GM18873 (cell line): ENCODE measurements around the gene AXL.
"Not testable (repeated sequence)": the region's sequence is repeated elsewhere in the genome, so short reads cannot be mapped to it uniquely, and the experiment has no call there.

ENCODE experiments used
- ATAC-seq: cut with Tn5 transposase; IDR thresholded peaks from one replicate; pipeline ENCODE4 v1.9.1; 2021; ENCODE audit warnings: mild to moderate bottlenecking, moderate library complexity, moderate number of reproducible peaks; ENCODE audit not compliant: unreplicated experiment, low FRiP score

The AXL gene

DNA sequence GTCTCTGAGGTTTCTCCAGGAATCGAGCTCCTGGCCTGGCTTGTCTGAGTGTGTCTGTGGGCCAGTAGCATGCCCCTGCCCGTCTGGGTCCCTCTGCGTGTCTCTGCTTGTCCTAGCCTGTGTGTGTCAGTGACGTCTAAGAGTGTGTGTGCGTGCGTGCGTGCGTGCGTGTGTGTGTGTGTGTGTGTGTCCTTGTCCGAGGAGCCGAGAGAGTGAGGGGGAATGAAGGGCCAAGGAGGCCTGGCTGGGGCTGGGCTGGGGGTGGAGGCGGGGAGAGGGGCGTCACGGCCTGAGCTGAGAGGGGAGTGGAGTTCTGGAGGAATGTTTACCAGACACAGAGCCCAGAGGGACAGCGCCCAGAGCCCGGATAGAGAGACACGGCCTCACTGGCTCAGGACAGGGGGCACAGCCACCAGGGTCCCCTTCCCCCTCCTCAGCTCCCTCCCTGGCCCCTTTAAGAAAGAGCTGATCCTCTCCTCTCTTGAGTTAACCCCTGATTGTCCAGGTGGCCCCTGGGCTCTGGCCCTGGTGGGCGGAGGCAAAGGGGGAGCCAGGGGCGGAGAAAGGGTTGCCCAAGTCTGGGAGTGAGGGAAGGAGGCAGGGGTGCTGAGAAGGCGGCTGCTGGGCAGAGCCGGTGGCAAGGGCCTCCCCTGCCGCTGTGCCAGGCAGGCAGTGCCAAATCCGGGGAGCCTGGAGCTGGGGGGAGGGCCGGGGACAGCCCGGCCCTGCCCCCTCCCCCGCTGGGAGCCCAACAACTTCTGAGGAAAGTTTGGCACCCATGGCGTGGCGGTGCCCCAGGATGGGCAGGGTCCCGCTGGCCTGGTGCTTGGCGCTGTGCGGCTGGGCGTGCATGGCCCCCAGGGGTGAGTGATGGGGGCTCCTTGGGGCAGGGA, at the start of gene AXL:
Gene AXL (plus strand): TSS at position 609 of the 893 bp plus-strand sequence. CDS start 170 bp downstream, at position 779.
- no peak for ATAC-seq

GRCh38 chr19:41172297-41173164, 46.5 kb upstream of the AXL start:
- ATAC-seq = no peak

GRCh38 chr19:41174297-41174928, 44.6 kb upstream of the AXL start:
- no peak for ATAC-seq

- ATAC-seq = no peak
These were observed 42.9 kb upstream of the AXL start for GRCh38 chr19:41175801-41176777.

GRCh38 chr19:41180173-41180572, 38.9 kb upstream of the AXL start:
- not testable (repeated sequence) for ATAC-seq

DNA sequence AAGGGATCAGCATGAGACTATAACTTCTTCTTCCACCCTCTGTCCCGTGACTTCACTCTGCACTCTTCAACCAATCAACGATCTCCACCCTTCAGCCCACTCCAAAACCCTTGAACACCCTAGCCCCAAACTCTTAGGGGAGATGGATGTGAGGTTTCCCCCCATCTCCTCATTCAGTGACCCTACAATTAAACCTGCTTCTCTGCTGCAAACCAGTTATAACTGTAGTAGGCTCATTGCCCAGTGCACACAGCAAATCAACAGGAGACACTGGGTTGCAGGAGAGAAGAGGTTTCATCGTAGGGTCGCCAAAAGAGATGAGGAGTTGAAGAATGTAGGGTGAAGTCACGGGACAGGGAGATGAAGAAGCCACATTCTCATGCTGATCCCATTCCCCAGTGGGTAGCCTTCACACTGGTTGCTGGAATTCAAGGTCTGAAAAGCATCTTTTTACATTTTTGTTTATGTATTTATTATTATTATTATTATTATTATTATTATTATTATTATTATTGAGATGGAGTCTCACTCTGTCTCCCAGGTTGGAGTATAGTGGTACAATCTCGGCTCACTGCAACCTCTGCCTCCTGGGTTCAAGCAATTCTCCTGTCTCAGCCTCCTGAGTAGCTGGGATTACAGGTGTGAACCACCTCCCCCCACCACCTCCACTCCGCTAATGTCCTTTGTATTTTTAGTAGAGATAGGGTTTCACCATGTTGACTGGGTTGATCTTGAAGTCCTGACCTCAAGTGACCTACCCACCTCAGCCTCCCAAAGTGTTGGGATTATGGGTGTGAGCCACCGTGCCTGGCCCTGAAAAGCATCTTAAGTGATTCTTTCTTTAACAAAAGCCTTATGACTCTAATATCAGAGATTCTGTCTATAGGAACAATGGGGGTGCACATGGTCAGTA, 31.8 kb upstream of the AXL start:
- no peak for ATAC-seq

- no peak for ATAC-seq
These were observed 31.1 kb upstream of the AXL start for GRCh38 chr19:41187884-41188279.

DNA sequence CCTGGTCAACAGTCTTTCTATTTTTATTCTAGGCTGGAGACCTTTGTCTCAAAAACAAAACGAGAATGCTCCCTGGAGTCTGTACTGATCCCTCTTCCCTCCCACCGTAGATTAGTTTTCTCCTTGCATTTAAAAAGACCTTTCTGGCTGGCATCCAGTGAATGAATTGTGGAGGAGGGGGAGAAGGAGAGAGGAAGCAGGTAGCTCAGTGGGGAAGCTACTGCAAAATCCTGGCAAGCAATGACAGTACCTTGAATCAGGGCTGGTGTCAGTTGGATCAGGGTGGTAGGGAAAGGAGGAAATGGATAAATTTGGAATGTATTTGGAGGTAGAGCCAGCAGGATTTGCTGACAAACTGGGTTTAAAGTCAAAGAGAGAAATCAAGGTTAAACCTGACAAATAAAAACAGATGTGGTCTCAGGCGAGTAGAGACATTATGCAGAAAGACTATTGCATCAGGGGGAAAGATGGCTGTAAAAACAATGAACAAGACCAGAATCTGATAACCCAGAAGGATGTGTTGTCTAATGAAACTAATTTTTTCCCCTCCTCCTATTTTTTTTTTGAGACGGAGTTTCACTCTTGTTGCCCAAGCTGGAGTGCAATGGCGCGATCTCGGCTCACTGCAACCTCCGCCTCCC, 29.5 kb upstream of the AXL start:
- ATAC-seq = no peak

- ATAC-seq = no peak
These were observed 26.2 kb upstream of the AXL start, which contains the start of gene CYP2S1 for GRCh38 chr19:41192574-41193429. TSS of gene CYP2S1 (plus strand) at chr19:41193219. CDS start at chr19:41193265, 46 bp downstream.

- ATAC-seq = no peak
These were observed 25.4 kb upstream of the AXL start for GRCh38 chr19:41193430-41194156.

DNA sequence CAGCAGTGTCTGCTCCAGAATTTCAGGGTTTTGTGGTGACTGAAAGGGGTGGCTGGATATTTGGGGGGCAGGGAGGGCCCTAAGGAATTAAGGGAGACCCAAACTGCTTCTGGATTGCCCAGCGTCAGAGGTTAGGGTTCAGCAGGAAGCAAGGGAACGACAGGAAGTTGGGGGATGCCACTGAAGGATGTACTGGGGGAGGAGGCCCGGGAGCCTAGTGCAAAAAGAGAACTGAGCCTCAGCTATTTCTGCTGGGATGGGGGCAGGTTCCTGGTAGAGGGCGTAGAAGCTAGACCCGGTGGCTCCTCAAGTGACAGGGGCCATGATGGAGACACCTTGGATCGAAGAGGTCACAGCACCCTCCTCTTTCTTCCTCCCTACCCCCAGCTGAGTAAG, 24.9 kb upstream of the AXL start:
- ATAC-seq = no peak

DNA sequence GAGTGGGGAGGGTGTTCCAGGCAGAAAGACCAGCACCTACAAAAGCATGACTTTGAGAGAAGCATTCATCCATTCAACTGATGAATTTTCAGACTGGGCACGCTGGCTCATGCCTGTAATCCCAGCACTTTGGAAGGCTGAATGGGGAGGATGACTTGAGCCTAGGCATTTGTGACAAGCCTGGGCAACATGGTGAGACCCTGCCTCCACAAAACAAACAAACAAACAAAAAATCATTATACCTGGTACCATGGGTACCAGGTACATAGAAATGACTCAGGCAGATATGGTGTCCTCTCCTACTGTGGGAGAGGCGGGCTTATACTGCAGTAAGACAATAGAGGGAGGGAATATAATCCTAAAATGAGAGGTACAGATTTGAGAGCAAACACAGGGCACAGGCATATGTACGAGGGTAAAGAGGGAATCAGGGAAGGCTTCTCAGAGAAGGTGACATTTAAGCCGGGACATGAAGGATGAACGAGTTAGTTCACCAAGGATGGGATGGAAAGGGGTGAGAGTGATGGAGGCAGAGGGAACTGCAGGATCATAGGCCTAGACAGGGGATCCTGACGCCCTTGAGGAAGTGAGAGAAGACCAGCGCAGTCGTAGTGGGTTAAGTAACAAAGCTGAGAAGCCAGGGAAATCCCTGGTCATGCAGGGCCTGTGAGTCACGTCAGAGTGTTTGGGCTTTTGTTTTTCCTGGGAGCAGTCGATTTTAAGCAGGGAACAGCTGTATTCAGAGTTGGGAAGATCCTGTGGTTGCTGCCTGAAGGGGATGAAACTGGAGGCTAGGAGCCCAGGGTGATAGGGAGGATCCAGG, 23.1 kb upstream of the AXL start:
- ATAC-seq = no peak

DNA sequence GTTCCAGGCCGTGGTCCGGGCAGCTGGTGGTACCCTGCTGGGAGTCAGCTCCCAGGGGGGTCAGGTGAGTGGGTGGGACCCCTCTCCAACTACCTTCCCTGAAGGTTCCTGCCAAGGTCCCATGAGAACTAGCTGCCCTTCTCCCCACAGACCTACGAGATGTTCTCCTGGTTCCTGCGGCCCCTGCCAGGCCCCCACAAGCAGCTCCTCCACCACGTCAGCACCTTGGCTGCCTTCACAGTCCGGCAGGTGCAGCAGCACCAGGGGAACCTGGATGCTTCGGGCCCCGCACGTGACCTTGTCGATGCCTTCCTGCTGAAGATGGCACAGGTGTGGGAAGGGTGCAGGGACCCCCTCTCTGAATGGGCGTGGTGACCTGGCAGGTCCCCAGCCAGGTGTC, 20.5 kb upstream of the AXL start:
- ATAC-seq = no peak

GRCh38 chr19:41203371-41203770, 15.7 kb upstream of the AXL start:
- no peak for ATAC-seq

DNA sequence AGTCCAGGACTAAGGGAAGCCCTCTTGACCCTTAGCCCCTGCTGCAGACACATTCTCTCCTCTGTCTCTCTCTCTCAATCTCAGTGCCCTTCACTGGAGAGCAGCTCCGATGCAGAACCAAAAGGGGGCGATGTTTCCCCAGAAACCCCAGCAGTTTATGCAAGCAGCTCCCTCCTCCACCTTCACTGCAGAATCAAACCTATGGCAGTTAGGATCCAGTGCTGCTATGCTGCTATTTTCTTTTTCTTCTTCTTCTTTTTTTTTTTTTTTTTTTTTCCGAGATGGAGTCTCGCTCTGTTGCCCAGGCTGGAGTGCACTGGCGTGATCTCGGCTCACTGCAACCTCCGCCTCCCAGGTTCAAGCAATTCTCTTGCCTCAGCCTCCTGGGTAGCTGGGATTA, 14.7 kb upstream of the AXL start:
- not testable (repeated sequence) for ATAC-seq

DNA sequence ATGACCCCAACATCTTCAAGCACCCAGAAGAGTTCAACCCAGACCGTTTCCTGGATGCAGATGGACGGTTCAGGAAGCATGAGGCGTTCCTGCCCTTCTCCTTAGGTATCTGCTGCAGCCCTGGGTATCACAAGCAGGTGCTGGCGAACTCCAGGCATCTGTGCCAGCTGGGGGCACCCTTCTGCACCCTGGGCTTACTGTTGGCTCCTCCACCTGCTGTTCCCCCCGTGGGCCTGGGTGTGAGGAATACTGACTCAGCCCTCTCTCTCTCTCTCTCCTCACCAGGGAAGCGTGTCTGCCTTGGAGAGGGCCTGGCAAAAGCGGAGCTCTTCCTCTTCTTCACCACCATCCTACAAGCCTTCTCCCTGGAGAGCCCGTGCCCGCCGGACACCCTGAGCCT, 13.0 kb upstream of the AXL start:
- ATAC-seq = no peak
